ENCODE data around the gene ARHGAP44. TPM values are rescaled to one million over a fixed set of nuclear protein-coding genes. Genes with fewer than 3 reads are reported as not detected.

ARHGAP44 gene
- total RNA-seq, 1 experiment from 2014 or later: 0.40 TPM

DNA sequence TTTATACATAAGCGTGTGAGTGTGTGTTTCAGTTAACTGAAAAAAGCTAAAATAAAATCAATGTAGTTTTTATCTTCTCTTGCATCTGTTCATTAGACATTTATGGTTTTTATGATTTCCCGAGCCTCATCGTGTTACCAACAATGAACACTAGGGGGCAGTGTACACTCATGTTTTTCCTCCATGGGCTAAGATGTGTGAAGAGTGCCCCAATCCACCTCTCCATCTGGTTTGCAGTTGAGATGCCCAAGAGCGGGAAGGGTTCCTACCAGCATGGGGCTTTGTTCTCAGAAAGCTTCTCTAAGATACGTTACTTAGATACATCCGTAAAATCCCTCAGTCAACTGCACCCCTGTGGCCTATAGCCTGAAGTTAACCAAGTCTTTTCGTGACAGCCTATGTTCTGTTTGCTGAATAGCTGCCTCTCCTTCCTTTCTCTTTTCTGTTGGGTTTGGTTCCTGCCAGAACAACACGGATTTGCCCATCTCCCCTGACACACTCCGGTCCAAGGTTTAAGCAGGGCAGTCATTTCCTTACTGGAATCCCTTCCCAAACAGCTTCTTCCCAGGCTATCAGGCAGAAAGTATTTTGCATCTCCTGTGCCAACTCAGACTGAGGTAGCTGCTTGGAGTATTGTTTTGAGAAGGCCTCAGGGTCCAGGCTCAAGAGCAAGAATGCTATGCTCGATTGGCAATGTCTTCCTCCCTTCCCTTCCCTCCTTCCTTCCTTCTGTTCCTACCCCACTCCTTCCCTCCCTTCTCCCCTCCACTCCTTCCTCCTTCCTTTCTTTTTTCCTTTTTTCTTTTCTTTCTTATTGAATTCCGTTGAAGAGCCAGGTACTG lies 241.4 kb downstream of the ARHGAP44 start:
- intact Hi-C loops (cut with micrococcal nuclease): no loop called here
- POLR2A ChIA-PET (ENCODE audit: unreplicated experiment): no interaction called here
- DNase-seq (peak; percentile 87), ATAC-seq (no peak)
- Histone ChIP-seq H3K27me3 (ENCODE audit: low read length) (peaks cover 8% of the 10 kb centered on the region; the same call in 1 of the 2 replicates), H3K4me2 (ENCODE audit: low read length) (no peak overlapping the region), H3K4me1 (ENCODE audit: insufficient read depth, low read length) (no peaks in the 10 kb centered on the region), H3K9ac (ENCODE audit: low read length) (no peak overlapping the region), H2AFZ (ENCODE audit: low read length) (peak overlapping the region; percentile 45; the same call in 1 of the 2 replicates), H3F3A (ENCODE audit: low read length, unreplicated experiment) (no peaks in the 10 kb centered on the region), H3K9me3 (ENCODE audit: low read length) (no peaks in the 10 kb centered on the region), H3K36me3 (ENCODE audit: low read depth, low read length) (no peaks in the 10 kb centered on the region), H3K27ac (ENCODE audit: low read length) (no peak overlapping the region), H3K4me3 (ENCODE audit: low read length) (no peak overlapping the region), H4K20me1 (ENCODE audit: low read length) (no peaks in the 10 kb centered on the region), H3K9me2 (replicated peaks; ENCODE audit: low read length) (no peaks in the 10 kb centered on the region), H3K79me2 (ENCODE audit: low read length) (no peaks in the 10 kb centered on the region)
- CTCF ChIA-PET: interaction anchor here (0.6 to 1.3 kb wide), 2 partner anchors 12 to 14 kb away, joined by 6 to 11 read pairs; partner anchors contain the start of gene ELAC2
- no TSS peak for BruUV-seq (replicated peaks)
- no peak for TF ChIP-seq EZH2 (IDR thresholded peaks at IDR 0.05; ENCODE audit: low read length, unreplicated experiment)
- no peak for TF ChIP-seq EZH2phosphoT487 (IDR thresholded peaks at IDR 0.05; ENCODE audit: borderline replicate concordance, low read length)
- TF ChIP-seq, protein P1, sequence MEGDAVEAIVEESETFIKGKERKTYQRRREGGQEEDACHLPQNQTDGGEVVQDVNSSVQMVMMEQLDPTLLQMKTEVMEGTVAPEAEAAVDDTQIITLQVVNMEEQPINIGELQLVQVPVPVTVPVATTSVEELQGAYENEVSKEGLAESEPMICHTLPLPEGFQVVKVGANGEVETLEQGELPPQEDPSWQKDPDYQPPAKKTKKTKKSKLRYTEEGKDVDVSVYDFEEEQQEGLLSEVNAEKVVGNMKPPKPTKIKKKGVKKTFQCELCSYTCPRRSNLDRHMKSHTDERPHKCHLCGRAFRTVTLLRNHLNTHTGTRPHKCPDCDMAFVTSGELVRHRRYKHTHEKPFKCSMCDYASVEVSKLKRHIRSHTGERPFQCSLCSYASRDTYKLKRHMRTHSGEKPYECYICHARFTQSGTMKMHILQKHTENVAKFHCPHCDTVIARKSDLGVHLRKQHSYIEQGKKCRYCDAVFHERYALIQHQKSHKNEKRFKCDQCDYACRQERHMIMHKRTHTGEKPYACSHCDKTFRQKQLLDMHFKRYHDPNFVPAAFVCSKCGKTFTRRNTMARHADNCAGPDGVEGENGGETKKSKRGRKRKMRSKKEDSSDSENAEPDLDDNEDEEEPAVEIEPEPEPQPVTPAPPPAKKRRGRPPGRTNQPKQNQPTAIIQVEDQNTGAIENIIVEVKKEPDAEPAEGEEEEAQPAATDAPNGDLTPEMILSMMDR (conservative IDR thresholded peaks at IDR 0.05; ENCODE audit: low read depth, low read length): peak; percentile 95

DNA sequence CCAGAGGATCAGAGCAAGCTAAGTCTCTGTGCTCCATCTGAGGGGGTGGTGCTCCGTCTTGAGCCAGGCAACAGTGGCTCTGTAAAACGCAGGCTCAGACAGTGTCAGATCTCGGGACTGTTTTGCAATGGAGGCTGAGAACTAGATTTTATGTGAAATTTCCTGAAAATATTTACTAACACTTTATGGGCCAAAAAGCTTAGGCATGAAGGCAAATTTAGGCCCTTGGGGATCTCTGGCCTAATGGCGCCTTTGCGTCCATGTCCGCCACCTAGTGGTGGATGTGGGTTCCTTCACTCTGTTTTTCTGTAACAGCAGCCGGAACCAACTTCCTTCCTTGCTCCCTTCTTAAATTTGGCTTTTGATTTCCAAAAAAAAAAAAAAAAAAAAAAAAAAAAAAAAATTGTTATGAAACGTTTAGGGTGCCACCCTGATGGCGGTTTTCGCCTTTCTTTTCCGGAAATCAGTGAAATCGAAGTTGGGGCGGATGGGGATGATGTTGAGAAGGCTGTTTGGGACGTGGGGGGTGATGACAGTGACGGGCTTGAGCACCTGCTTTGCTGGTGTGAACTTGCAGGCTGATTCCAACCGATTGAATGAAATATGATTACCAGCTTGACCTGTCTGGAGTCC lies 242.5 kb downstream of the ARHGAP44 start:
- peaks cover 3% of the 10 kb centered on the region; the same call in 1 of the 2 replicates for H3K27me3 ChIP-seq (ENCODE audit: low read length)
- TF ChIP-seq, protein P1 (conservative IDR thresholded peaks at IDR 0.05; ENCODE audit: low read depth, low read length): peak; percentile 94
- no peak for TF ChIP-seq EZH2phosphoT487 (IDR thresholded peaks at IDR 0.05; ENCODE audit: borderline replicate concordance, low read length)
- peak overlapping the region; percentile 53 for H2AFZ ChIP-seq (ENCODE audit: low read length)
- ChIA-PET CTCF (no interaction called here), POLR2A (ENCODE audit: unreplicated experiment) (no interaction called here)
- ATAC-seq: no peak; the same call in 1 of the 2 replicates
- H3K9me2 ChIP-seq (replicated peaks; ENCODE audit: low read length): no peaks in the 10 kb centered on the region
- H3K4me2 ChIP-seq (ENCODE audit: low read length): no peak overlapping the region
- intact Hi-C loops (cut with micrococcal nuclease): no loop called here
- H3K36me3 ChIP-seq (ENCODE audit: low read depth, low read length): no peaks in the 10 kb centered on the region
- DNase-seq: peak; percentile 70
- H3K9me3 ChIP-seq (ENCODE audit: low read length): no peaks in the 10 kb centered on the region
- H3K9ac ChIP-seq (ENCODE audit: low read length): no peak overlapping the region
- H4K20me1 ChIP-seq (ENCODE audit: low read length): no peaks in the 10 kb centered on the region
- H3F3A ChIP-seq (ENCODE audit: low read length, unreplicated experiment): no peaks in the 10 kb centered on the region
- no peak overlapping the region for H3K4me3 ChIP-seq (ENCODE audit: low read length)
- BruUV-seq (replicated peaks): no TSS peak
- H3K27ac ChIP-seq (ENCODE audit: low read length): no peak overlapping the region
- H3K79me2 ChIP-seq (ENCODE audit: low read length): no peaks in the 10 kb centered on the region
- no peaks in the 10 kb centered on the region for H3K4me1 ChIP-seq (ENCODE audit: insufficient read depth, low read length)

DNA sequence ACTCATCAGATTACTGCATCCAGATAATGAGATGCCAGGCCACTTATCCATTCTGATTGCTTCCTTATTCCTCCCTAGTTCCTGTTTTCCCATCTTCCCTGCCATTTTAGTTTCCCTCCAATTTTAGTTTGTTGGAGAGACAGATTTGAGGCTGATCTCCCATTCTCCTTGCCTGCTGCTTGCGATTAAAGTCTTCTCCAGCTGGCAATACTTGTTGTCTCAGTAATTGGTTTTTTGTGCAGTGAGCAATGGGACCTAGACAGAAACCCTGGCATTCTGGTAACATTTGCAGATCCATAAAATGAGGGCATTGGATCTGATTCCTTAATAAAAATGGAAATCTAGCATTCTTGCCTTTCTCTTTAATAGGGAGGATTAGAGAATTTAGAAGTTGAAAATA lies 246.1 kb downstream of the ARHGAP44 start:
- Histone ChIP-seq H4K20me1 (ENCODE audit: low read length) (no peaks in the 10 kb centered on the region), H3K27me3 (ENCODE audit: low read length) (peaks cover 15% of the 10 kb centered on the region), H3K27ac (ENCODE audit: low read length) (no peak overlapping the region), H2AFZ (ENCODE audit: low read length) (no peak overlapping the region), H3K36me3 (ENCODE audit: low read depth, low read length) (no peaks in the 10 kb centered on the region), H3K9me3 (ENCODE audit: low read length) (no peaks in the 10 kb centered on the region), H3K4me2 (ENCODE audit: low read length) (no peak overlapping the region), H3K4me1 (ENCODE audit: insufficient read depth, low read length) (no peaks in the 10 kb centered on the region), H3K79me2 (ENCODE audit: low read length) (no peaks in the 10 kb centered on the region), H3F3A (ENCODE audit: low read length, unreplicated experiment) (no peaks in the 10 kb centered on the region), H3K4me3 (ENCODE audit: low read length) (no peak overlapping the region), H3K9ac (ENCODE audit: low read length) (no peak overlapping the region), H3K9me2 (replicated peaks; ENCODE audit: low read length) (no peaks in the 10 kb centered on the region)
- no TSS peak for BruUV-seq (replicated peaks)
- ChIA-PET POLR2A (ENCODE audit: unreplicated experiment) (no interaction called here), CTCF (no interaction called here)
- intact Hi-C loops (cut with micrococcal nuclease): no loop called here
- TF ChIP-seq EZH2 (IDR thresholded peaks at IDR 0.05; ENCODE audit: low read length, unreplicated experiment) (no peak), EZH2phosphoT487 (IDR thresholded peaks at IDR 0.05; ENCODE audit: borderline replicate concordance, low read length) (no peak)
- TF ChIP-seq, protein P1 (conservative IDR thresholded peaks at IDR 0.05; ENCODE audit: low read depth, low read length): no peak
- DNase-seq (no peak), ATAC-seq (no peak)
